ENCODE data around the gene PHACTR2. TPM values are rescaled to one million over a fixed set of nuclear protein-coding genes. Genes with fewer than 3 reads are reported as not detected.

The PHACTR2 gene
- total and polyA plus RNA-seq, 4 donors, result 4.0 to 23.8 (median 15.0) TPM

DNA sequence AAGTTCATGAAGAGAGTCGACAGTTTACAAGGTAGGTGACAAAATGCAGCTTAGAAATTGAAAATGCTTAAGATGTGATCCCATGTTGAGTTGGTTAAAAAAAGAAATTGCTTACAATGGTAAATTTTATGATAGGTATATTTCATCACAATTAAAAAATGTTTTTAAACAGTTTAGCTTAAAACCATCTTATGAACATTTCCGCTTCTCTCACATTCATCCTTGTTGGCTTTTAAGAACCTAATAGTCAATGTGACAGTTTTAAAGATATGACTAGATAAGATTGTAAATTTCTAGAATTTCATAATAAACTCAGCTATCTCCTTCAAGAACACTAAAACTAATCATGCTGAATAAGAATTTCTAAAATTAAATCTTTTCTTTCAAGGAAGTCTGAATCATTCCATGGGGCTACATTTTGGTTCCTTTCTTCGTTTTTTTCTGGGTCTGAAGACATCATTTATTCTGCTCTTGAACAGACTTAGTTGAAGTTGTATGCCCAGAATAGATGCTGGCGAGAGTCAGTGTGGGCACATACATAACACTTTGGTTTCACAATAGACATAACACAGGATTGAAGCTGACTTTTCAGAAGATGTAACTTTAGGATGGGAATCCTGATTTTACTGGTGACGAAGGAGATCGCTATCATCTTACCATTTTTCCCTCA lies 129.5 kb downstream of the PHACTR2 start:
- TF ChIP-seq JUND (IDR thresholded peaks at IDR 0.05) (no peak), HNF4G (IDR thresholded peaks at IDR 0.05) (no peak), HNF4A (conservative IDR thresholded peaks at IDR 0.05) (no peak), GABPA (IDR thresholded peaks at IDR 0.05 in 1 of 2, conservative IDR thresholded peaks at IDR 0.05 in 1 of 2) (no peak), EGR1 (IDR thresholded peaks at IDR 0.05; ENCODE audit: low read depth in 2 of 2) (no peak), FOXA1 (IDR thresholded peaks at IDR 0.05) (no peak), TAF1 (conservative IDR thresholded peaks at IDR 0.05) (no peak)
- TF ChIP-seq, protein P1, sequence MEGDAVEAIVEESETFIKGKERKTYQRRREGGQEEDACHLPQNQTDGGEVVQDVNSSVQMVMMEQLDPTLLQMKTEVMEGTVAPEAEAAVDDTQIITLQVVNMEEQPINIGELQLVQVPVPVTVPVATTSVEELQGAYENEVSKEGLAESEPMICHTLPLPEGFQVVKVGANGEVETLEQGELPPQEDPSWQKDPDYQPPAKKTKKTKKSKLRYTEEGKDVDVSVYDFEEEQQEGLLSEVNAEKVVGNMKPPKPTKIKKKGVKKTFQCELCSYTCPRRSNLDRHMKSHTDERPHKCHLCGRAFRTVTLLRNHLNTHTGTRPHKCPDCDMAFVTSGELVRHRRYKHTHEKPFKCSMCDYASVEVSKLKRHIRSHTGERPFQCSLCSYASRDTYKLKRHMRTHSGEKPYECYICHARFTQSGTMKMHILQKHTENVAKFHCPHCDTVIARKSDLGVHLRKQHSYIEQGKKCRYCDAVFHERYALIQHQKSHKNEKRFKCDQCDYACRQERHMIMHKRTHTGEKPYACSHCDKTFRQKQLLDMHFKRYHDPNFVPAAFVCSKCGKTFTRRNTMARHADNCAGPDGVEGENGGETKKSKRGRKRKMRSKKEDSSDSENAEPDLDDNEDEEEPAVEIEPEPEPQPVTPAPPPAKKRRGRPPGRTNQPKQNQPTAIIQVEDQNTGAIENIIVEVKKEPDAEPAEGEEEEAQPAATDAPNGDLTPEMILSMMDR (IDR thresholded peaks at IDR 0.05; ENCODE audit: low read depth, low read length, missing input control), result no peak
- TF ChIP-seq, protein P2, sequence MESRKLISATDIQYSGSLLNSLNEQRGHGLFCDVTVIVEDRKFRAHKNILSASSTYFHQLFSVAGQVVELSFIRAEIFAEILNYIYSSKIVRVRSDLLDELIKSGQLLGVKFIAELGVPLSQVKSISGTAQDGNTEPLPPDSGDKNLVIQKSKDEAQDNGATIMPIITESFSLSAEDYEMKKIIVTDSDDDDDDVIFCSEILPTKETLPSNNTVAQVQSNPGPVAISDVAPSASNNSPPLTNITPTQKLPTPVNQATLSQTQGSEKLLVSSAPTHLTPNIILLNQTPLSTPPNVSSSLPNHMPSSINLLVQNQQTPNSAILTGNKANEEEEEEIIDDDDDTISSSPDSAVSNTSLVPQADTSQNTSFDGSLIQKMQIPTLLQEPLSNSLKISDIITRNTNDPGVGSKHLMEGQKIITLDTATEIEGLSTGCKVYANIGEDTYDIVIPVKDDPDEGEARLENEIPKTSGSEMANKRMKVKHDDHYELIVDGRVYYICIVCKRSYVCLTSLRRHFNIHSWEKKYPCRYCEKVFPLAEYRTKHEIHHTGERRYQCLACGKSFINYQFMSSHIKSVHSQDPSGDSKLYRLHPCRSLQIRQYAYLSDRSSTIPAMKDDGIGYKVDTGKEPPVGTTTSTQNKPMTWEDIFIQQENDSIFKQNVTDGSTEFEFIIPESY (IDR thresholded peaks at IDR 0.05), result no peak
- TF ChIP-seq, protein P3, sequence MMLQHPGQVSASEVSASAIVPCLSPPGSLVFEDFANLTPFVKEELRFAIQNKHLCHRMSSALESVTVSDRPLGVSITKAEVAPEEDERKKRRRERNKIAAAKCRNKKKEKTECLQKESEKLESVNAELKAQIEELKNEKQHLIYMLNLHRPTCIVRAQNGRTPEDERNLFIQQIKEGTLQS (IDR thresholded peaks at IDR 0.05), result no peak
- TF ChIP-seq, protein P4, sequence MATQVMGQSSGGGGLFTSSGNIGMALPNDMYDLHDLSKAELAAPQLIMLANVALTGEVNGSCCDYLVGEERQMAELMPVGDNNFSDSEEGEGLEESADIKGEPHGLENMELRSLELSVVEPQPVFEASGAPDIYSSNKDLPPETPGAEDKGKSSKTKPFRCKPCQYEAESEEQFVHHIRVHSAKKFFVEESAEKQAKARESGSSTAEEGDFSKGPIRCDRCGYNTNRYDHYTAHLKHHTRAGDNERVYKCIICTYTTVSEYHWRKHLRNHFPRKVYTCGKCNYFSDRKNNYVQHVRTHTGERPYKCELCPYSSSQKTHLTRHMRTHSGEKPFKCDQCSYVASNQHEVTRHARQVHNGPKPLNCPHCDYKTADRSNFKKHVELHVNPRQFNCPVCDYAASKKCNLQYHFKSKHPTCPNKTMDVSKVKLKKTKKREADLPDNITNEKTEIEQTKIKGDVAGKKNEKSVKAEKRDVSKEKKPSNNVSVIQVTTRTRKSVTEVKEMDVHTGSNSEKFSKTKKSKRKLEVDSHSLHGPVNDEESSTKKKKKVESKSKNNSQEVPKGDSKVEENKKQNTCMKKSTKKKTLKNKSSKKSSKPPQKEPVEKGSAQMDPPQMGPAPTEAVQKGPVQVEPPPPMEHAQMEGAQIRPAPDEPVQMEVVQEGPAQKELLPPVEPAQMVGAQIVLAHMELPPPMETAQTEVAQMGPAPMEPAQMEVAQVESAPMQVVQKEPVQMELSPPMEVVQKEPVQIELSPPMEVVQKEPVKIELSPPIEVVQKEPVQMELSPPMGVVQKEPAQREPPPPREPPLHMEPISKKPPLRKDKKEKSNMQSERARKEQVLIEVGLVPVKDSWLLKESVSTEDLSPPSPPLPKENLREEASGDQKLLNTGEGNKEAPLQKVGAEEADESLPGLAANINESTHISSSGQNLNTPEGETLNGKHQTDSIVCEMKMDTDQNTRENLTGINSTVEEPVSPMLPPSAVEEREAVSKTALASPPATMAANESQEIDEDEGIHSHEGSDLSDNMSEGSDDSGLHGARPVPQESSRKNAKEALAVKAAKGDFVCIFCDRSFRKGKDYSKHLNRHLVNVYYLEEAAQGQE (IDR thresholded peaks at IDR 0.05), result no peak
- no peak for DNase-seq (ENCODE audit: low spot score)
- Histone ChIP-seq H3K4me3 (ENCODE audit: low read depth in 1 of 3, low read length in 3 of 3) (no peak overlapping the region), H3K27ac (ENCODE audit: low read depth in 1 of 2, low read length in 2 of 2) (no peak overlapping the region), H3K4me1 (ENCODE audit: control insufficient read depth in 4 of 4, insufficient read depth in 4 of 4, low read length in 3 of 4) (no peaks in the 10 kb centered on the region), H3K36me3 (ENCODE audit: control insufficient read depth in 4 of 4, insufficient read depth in 3 of 4, low read depth in 1 of 4, low read length in 3 of 4) (peaks cover 0 to 7% (median 0%) of the 10 kb centered on the region in 4 donors), H3K27me3 (ENCODE audit: control insufficient read depth in 4 of 4, insufficient read depth in 4 of 4, low read length in 3 of 4) (no peaks in the 10 kb centered on the region), H3K9ac (ENCODE audit: low read depth in 1 of 2, low read length in 2 of 2) (no peak overlapping the region), H3K9me3 (ENCODE audit: control insufficient read depth in 4 of 4, low read length in 3 of 4) (no peaks in the 10 kb centered on the region)
- WGBS, result 91% methylated on average over 6 of the region's 6 CpGs

DNA sequence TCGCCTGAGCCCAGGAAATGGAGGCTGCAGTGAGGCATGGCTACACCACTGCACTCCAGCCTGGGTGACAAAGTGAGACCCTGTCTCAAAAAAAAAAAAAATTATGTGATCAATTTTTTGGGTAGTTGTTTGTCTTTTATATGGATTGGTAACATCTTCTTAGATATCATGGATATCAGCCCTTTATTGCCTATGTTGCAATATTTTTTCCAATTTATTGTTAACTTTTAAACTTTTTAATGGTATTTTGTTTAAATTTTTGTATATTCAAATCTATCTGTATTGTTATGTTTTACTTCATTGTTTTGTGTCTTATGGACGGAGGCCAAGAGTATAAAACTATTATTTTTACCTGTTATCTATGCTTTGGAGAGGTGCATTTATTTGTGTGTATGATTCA lies 133.0 kb downstream of the PHACTR2 start:
- peaks cover 0 to 8% (median under 1%) of the 10 kb centered on the region in 4 donors for H3K36me3 ChIP-seq (ENCODE audit: control insufficient read depth in 4 of 4, insufficient read depth in 3 of 4, low read depth in 1 of 4, low read length in 3 of 4)
- no peak for DNase-seq (ENCODE audit: low spot score)
- H3K9me3 ChIP-seq (ENCODE audit: control insufficient read depth in 4 of 4, low read length in 3 of 4), result no peaks in the 10 kb centered on the region
- H3K4me3 ChIP-seq (ENCODE audit: low read depth in 1 of 3, low read length in 3 of 3), result no peak overlapping the region
- no peaks in the 10 kb centered on the region for H3K27me3 ChIP-seq (ENCODE audit: control insufficient read depth in 4 of 4, insufficient read depth in 4 of 4, low read length in 3 of 4)
- H3K9ac ChIP-seq (ENCODE audit: low read depth in 1 of 2, low read length in 2 of 2), result no peak overlapping the region
- H3K27ac ChIP-seq (ENCODE audit: low read depth in 1 of 2, low read length in 2 of 2), result no peak overlapping the region
- WGBS, result 100% methylated on average over 2 of the region's 2 CpGs
- no peaks in the 10 kb centered on the region for H3K4me1 ChIP-seq (ENCODE audit: control insufficient read depth in 4 of 4, insufficient read depth in 4 of 4, low read length in 3 of 4)
- TF ChIP-seq HNF4G (IDR thresholded peaks at IDR 0.05) (no peak), YY1 (IDR thresholded peaks at IDR 0.05) (no peak), RAD21 (IDR thresholded peaks at IDR 0.05) (no peak), FOXA1 (IDR thresholded peaks at IDR 0.05) (no peak), TAF1 (conservative IDR thresholded peaks at IDR 0.05) (no peak)
- TF ChIP-seq, protein P2 (IDR thresholded peaks at IDR 0.05), result no peak
- TF ChIP-seq, protein P1 (IDR thresholded peaks at IDR 0.05; ENCODE audit: low read depth, low read length, missing input control), result no peak
- TF ChIP-seq, protein P4 (IDR thresholded peaks at IDR 0.05), result no peak
